Osteoblast (primary cell): ENCODE data around the gene IFRD2. TPM values are rescaled to one million over a fixed set of nuclear protein-coding genes. Genes with fewer than 3 reads are reported as not detected.

ENCODE experiments used
- DNase-seq: peaks from one replicate; pipeline ENCODE4 v3.0.0; 2011; ENCODE audit warnings: low spot score, mixed read lengths; ENCODE audit not compliant: insufficient read length; ENCODE audit errors: missing footprints
- H2AFZ ChIP-seq: 2 replicates; pipeline ENCODE4 v1.6.0; 2011; ENCODE audit warnings: mild to moderate bottlenecking, low read length
- H3K27ac ChIP-seq: 2 replicates; pipeline ENCODE4 v1.5.1; 2011; ENCODE audit warnings: mild to moderate bottlenecking, low read depth, low read length, moderate library complexity
- H3K27me3 ChIP-seq: 2 replicates; pipeline ENCODE4 v1.6.0; 2012; ENCODE audit warnings: mild to moderate bottlenecking, control low read depth, inconsistent platforms, low read length, moderate library complexity; ENCODE audit not compliant: insufficient read depth
- H3K36me3 ChIP-seq: 2 replicates; pipeline ENCODE4 v1.5.1; 2011; ENCODE audit warnings: mild to moderate bottlenecking, low read length, control low read depth, moderate library complexity; ENCODE audit not compliant: insufficient read depth
- H3K4me1 ChIP-seq: 2 replicates; pipeline ENCODE4 v1.5.1; 2011; ENCODE audit warnings: mild to moderate bottlenecking, low read length, control low read depth, moderate library complexity; ENCODE audit not compliant: insufficient read depth
- H3K4me2 ChIP-seq: 2 replicates; pipeline ENCODE4 v1.6.0; 2011; ENCODE audit warnings: mild to moderate bottlenecking, low read length; ENCODE audit not compliant: insufficient read depth
- H3K4me3 ChIP-seq: fragments of 200-600 bp; sonication (generic); 3 replicates; pipeline ENCODE4 v1.5.1; 2012; ENCODE audit warnings: mild to moderate bottlenecking, low read length, inconsistent platforms; ENCODE audit not compliant: insufficient read depth
- H3K79me2 ChIP-seq: 2 replicates; pipeline ENCODE4 v1.6.0; 2012; ENCODE audit warnings: mild to moderate bottlenecking, low read length, control low read depth, inconsistent platforms; ENCODE audit not compliant: insufficient read depth
- H3K9me3 ChIP-seq: 2 replicates; pipeline ENCODE4 v1.5.1; 2011; ENCODE audit warnings: low read depth, low read length, control low read depth
- H4K20me1 ChIP-seq: 2 replicates; pipeline ENCODE4 v1.6.0; 2012; ENCODE audit warnings: mild to moderate bottlenecking, low read length, control low read depth; ENCODE audit not compliant: insufficient read depth
- total RNA-seq: library from RNA; depleted of rRNA; stranded (reverse); fragments of >200 nt; gene quantifications from 2 replicates; pipeline ENCODE4 v1.2.3, GENCODE V29; 2012
- TF ChIP-seq, protein P1 (sequence below): IDR thresholded peaks from 2 replicates; pipeline ENCODE4 v1.5.1; 2011; ENCODE audit warnings: mild to moderate bottlenecking, low read depth, low read length, moderate library complexity; ENCODE audit errors: extremely low read depth

IFRD2 gene
- total RNA-seq, 1 donor, result 65.1 TPM

- Histone ChIP-seq H3K9me3 (no peaks in the 10 kb centered on the region), H3K27me3 (no peaks in the 10 kb centered on the region), H3K4me3 (no peak overlapping the region), H3K79me2 (peaks cover 35% of the 10 kb centered on the region), H4K20me1 (peaks cover 16% of the 10 kb centered on the region), H3K36me3 (peaks cover 33% of the 10 kb centered on the region), H3K4me1 (peaks cover 16% of the 10 kb centered on the region), H2AFZ (no peak overlapping the region), H3K27ac (no peak overlapping the region), H3K4me2 (no peak overlapping the region)
- TF ChIP-seq, protein P1, sequence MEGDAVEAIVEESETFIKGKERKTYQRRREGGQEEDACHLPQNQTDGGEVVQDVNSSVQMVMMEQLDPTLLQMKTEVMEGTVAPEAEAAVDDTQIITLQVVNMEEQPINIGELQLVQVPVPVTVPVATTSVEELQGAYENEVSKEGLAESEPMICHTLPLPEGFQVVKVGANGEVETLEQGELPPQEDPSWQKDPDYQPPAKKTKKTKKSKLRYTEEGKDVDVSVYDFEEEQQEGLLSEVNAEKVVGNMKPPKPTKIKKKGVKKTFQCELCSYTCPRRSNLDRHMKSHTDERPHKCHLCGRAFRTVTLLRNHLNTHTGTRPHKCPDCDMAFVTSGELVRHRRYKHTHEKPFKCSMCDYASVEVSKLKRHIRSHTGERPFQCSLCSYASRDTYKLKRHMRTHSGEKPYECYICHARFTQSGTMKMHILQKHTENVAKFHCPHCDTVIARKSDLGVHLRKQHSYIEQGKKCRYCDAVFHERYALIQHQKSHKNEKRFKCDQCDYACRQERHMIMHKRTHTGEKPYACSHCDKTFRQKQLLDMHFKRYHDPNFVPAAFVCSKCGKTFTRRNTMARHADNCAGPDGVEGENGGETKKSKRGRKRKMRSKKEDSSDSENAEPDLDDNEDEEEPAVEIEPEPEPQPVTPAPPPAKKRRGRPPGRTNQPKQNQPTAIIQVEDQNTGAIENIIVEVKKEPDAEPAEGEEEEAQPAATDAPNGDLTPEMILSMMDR, result no peak
- no peak for DNase-seq
Observed at GRCh38 chr3:50326182-50326541, 33.9 kb upstream of the IFRD2 start.

DNA sequence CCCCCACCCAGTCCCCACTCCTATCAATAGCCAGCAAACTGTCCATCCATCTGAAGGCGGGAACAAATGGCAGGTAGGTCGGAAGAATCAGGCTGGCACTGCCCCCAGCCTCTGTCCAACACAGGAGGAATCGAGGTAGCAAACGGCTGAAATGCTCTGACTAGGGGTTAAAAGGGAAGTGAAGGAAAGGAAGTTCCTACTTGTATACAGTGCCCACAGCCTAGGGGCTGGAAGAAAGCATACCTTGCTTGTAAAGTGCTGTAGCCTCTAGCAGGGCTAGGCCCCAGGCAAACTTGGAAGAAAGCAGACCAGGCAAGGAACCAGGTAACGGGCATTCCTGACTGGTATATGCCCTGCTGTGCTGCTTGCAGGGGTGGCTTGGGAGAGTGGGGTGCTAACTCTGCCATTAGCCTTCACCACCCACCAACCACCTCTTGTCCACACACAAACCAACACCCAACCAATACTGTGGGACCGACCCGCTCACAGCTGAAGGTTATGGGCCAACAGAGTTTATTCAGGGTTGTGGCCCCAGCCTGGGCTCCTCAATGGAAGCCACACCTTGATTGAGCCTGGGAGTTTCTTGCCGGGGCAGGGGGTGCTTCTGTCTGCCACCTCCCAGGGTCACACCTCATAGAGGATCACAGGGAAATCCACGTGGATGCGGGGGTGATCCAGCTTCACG, 33.4 kb upstream of the IFRD2 start:
- peaks cover 28% of the 10 kb centered on the region for H3K36me3 ChIP-seq
- DNase-seq, result no peak
- no peak overlapping the region for H3K4me2 ChIP-seq
- H2AFZ ChIP-seq, result no peak overlapping the region
- peaks cover 31% of the 10 kb centered on the region for H3K79me2 ChIP-seq
- peaks cover 17% of the 10 kb centered on the region for H3K4me1 ChIP-seq
- H3K27me3 ChIP-seq, result no peaks in the 10 kb centered on the region
- H3K4me3 ChIP-seq, result no peak overlapping the region
- H4K20me1 ChIP-seq, result peaks cover 13% of the 10 kb centered on the region
- no peak overlapping the region for H3K27ac ChIP-seq
- TF ChIP-seq, protein P1, result no peak
- H3K9me3 ChIP-seq, result no peaks in the 10 kb centered on the region

GRCh38 chr3:50325113-50325480, 32.9 kb upstream of the IFRD2 start:
- no peaks in the 10 kb centered on the region for H3K27me3 ChIP-seq
- TF ChIP-seq, protein P1, result no peak
- peaks cover 14% of the 10 kb centered on the region for H4K20me1 ChIP-seq
- H3K27ac ChIP-seq, result no peak overlapping the region
- peaks cover 33% of the 10 kb centered on the region for H3K79me2 ChIP-seq
- H2AFZ ChIP-seq, result no peak overlapping the region
- H3K36me3 ChIP-seq, result peaks cover 22% of the 10 kb centered on the region
- no peak overlapping the region for H3K4me3 ChIP-seq
- peaks cover 22% of the 10 kb centered on the region for H3K4me1 ChIP-seq
- DNase-seq, result no peak
- no peak overlapping the region for H3K4me2 ChIP-seq
- no peaks in the 10 kb centered on the region for H3K9me3 ChIP-seq

DNA sequence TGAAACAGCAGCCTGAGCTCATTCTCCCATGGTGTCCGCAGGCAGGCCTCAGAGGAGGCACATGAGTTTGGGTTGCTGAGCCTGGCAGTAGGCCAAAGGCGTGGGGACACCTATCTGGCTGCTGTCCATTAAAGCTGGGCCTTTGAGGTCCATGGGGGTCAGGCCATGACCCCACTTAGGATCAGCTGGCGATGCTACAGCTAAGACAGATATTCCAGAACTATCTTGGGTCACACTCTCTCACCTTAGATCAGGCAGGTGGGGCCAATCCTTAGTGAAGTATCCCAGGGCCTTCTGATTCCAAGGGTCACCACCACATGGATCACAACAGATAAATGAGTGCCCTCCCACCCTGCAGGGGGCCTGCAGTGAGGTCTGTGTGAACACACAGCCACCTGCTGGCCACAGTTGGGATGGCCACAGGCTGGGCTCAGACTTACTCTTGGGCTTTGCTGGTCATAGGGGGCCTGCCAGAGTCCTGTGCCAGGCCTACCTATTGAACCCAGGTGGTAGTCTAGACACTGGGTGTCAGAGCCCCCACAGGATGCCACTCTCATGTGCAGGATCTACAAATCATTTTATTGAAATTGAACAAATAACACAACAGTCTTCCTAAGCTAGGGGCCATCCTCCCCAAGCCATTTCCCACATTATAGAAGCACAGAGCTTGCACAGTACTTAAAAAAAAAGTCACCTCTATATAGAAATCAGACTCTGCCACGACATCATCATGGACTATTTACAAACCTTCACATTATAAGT, 32.3 kb upstream of the IFRD2 start:
- peaks cover 20% of the 10 kb centered on the region for H3K36me3 ChIP-seq
- no peak overlapping the region for H3K27ac ChIP-seq
- H2AFZ ChIP-seq, result no peak overlapping the region
- no peak overlapping the region for H3K4me2 ChIP-seq
- H3K79me2 ChIP-seq, result peaks cover 34% of the 10 kb centered on the region
- TF ChIP-seq, protein P1, result peak; percentile 84
- peaks cover 17% of the 10 kb centered on the region for H4K20me1 ChIP-seq
- H3K4me1 ChIP-seq, result peaks cover 26% of the 10 kb centered on the region
- H3K9me3 ChIP-seq, result no peaks in the 10 kb centered on the region
- peak; percentile 99 for DNase-seq
- no peaks in the 10 kb centered on the region for H3K27me3 ChIP-seq
- no peak overlapping the region for H3K4me3 ChIP-seq
